Measurements from ENCODE around the gene CDH26. TPM values are rescaled to one million over a fixed set of nuclear protein-coding genes. Genes with fewer than 3 reads are reported as not detected.

Gene CDH26
- total and polyA plus RNA-seq, 2 of the 13 experiments (the other 11 are each of a cell fraction or from before 2014, with no cell fraction given): 0.40 to 1.1 TPM

DNA sequence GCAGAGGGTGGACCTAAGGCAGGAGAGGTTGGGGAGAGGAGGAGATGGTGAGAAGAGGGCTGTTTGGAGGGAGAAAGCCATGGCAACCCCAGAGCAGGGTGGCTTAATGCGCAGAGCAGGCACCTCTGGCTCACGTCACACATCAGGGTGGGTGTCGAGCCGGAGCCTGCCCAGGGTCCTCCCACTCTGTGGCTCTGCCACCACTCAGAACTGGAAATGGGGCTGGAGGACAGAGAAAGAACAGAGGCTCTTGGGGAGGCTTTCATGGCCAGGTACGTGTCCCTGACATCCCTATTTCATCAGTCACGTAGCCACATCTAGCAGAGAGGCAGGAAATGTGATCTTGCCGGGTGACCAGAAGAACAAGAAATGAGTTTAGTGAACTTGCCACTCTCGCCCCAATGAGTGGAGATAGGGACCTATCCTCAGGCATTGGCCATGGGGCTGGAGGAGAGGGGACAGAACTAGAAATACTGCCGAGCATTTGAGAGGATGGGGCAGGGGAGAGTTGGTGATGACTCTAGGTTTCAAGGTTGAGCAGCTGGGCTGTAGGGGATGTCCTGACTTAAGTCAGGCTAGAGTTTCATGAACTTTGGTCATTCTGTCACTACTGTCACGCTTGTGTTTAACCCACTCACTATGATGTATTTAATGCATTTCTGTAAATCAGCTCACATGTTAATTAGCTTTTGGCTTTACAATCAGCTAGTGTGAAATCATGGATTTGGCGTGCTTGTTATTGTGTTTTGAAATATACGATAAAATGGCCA, 52.7 kb downstream of the CDH26 start:
- CTCF ChIA-PET (ENCODE audit: low intra/inter-chr PET ratio, low total read pairs): no interaction called here
- TF ChIP-seq, protein P1, sequence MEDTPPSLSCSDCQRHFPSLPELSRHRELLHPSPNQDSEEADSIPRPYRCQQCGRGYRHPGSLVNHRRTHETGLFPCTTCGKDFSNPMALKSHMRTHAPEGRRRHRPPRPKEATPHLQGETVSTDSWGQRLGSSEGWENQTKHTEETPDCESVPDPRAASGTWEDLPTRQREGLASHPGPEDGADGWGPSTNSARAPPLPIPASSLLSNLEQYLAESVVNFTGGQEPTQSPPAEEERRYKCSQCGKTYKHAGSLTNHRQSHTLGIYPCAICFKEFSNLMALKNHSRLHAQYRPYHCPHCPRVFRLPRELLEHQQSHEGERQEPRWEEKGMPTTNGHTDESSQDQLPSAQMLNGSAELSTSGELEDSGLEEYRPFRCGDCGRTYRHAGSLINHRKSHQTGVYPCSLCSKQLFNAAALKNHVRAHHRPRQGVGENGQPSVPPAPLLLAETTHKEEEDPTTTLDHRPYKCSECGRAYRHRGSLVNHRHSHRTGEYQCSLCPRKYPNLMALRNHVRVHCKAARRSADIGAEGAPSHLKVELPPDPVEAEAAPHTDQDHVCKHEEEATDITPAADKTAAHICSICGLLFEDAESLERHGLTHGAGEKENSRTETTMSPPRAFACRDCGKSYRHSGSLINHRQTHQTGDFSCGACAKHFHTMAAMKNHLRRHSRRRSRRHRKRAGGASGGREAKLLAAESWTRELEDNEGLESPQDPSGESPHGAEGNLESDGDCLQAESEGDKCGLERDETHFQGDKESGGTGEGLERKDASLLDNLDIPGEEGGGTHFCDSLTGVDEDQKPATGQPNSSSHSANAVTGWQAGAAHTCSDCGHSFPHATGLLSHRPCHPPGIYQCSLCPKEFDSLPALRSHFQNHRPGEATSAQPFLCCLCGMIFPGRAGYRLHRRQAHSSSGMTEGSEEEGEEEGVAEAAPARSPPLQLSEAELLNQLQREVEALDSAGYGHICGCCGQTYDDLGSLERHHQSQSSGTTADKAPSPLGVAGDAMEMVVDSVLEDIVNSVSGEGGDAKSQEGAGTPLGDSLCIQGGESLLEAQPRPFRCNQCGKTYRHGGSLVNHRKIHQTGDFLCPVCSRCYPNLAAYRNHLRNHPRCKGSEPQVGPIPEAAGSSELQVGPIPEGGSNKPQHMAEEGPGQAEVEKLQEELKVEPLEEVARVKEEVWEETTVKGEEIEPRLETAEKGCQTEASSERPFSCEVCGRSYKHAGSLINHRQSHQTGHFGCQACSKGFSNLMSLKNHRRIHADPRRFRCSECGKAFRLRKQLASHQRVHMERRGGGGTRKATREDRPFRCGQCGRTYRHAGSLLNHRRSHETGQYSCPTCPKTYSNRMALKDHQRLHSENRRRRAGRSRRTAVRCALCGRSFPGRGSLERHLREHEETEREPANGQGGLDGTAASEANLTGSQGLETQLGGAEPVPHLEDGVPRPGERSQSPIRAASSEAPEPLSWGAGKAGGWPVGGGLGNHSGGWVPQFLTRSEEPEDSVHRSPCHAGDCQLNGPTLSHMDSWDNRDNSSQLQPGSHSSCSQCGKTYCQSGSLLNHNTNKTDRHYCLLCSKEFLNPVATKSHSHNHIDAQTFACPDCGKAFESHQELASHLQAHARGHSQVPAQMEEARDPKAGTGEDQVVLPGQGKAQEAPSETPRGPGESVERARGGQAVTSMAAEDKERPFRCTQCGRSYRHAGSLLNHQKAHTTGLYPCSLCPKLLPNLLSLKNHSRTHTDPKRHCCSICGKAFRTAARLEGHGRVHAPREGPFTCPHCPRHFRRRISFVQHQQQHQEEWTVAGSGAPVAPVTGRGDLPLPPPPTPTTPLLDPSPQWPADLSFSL (CRISPR knock-in tag; IDR thresholded peaks at IDR 0.05): no peak
- TF ChIP-seq TEAD3 (CRISPR knock-in tag; optimal IDR thresholded peaks at IDR 0.05; ENCODE audit: borderline replicate concordance) (no peak), ZNF253 (CRISPR knock-in tag; IDR thresholded peaks at IDR 0.05; ENCODE audit: borderline replicate concordance) (no peak), HMGA1 (CRISPR knock-in tag; conservative IDR thresholded peaks at IDR 0.05) (no peak), ZNF747 (CRISPR knock-in tag; IDR thresholded peaks at IDR 0.05; ENCODE audit: borderline replicate concordance) (no peak), SAP130 (CRISPR knock-in tag; IDR thresholded peaks at IDR 0.05; ENCODE audit: low read depth) (no peak), LCORL (IDR thresholded peaks at IDR 0.05) (no peak), LCORL (CRISPR knock-in tag; IDR thresholded peaks at IDR 0.05) (no peak), ZNF614 (CRISPR knock-in tag; IDR thresholded peaks at IDR 0.05; ENCODE audit: borderline replicate concordance) (no peak), MAF1 (CRISPR knock-in tag; IDR thresholded peaks at IDR 0.05; ENCODE audit: borderline replicate concordance) (no peak), ZNF501 (CRISPR knock-in tag; IDR thresholded peaks at IDR 0.05) (no peak)
- TF ChIP-seq, protein P2, sequence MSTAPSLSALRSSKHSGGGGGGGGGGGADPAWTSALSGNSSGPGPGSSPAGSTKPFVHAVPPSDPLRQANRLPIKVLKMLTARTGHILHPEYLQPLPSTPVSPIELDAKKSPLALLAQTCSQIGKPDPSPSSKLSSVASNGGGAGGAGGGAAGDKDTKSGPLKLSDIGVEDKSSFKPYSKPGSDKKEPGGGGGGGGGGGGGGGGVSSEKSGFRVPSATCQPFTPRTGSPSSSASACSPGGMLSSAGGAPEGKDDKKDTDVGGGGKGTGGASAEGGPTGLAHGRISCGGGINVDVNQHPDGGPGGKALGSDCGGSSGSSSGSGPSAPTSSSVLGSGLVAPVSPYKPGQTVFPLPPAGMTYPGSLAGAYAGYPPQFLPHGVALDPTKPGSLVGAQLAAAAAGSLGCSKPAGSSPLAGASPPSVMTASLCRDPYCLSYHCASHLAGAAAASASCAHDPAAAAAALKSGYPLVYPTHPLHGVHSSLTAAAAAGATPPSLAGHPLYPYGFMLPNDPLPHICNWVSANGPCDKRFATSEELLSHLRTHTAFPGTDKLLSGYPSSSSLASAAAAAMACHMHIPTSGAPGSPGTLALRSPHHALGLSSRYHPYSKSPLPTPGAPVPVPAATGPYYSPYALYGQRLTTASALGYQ (CRISPR knock-in tag; IDR thresholded peaks at IDR 0.05): no peak
- TF ChIP-seq, protein P3, sequence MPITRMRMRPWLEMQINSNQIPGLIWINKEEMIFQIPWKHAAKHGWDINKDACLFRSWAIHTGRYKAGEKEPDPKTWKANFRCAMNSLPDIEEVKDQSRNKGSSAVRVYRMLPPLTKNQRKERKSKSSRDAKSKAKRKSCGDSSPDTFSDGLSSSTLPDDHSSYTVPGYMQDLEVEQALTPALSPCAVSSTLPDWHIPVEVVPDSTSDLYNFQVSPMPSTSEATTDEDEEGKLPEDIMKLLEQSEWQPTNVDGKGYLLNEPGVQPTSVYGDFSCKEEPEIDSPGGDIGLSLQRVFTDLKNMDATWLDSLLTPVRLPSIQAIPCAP (CRISPR knock-in tag; IDR thresholded peaks at IDR 0.05; ENCODE audit: low read depth): no peak
- TF ChIP-seq, protein P4, sequence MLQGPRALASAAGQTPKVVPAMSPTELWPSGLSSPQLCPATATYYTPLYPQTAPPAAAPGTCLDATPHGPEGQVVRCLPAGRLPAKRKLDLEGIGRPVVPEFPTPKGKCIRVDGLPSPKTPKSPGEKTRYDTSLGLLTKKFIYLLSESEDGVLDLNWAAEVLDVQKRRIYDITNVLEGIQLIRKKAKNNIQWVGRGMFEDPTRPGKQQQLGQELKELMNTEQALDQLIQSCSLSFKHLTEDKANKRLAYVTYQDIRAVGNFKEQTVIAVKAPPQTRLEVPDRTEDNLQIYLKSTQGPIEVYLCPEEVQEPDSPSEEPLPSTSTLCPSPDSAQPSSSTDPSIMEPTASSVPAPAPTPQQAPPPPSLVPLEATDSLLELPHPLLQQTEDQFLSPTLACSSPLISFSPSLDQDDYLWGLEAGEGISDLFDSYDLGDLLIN (CRISPR knock-in tag; IDR thresholded peaks at IDR 0.05; ENCODE audit: borderline replicate concordance): no peak

More for the DNA sequence above, 52.7 kb downstream of the CDH26 start:
- Histone ChIP-seq H3K79me2 (ENCODE audit: insufficient read depth, low read length) (no peaks in the 10 kb centered on the region), H3K4me1 (ENCODE audit: insufficient read depth, low read length) (no peaks in the 10 kb centered on the region), H4K20me1 (ENCODE audit: insufficient read depth, low read length) (no peaks in the 10 kb centered on the region), H3K9ac (ENCODE audit: insufficient read depth, low read depth, low read length) (no peak overlapping the region), H3K9me3 (ENCODE audit: low read length) (no peaks in the 10 kb centered on the region), H3K27ac (ENCODE audit: extremely low read length, insufficient read depth, low read length) (no peak overlapping the region), H3K27me3 (ENCODE audit: control insufficient read depth in 1 of 2, insufficient read depth in 2 of 2, low read length in 2 of 2) (peaks cover 0 to 9% of the 10 kb centered on the region in 2 experiments; a peak in 1 of 5 replicates), H3K4me2 (ENCODE audit: low read depth, low read length) (no peak overlapping the region), H3K4me3 (replicated peaks in 1 of 3; ENCODE audit: insufficient read depth in 1 of 3, low read depth in 2 of 3, low read length in 3 of 3) (no peak overlapping the region), H3K36me3 (replicated peaks in 1 of 2; ENCODE audit: control insufficient read depth in 1 of 2, insufficient read depth in 2 of 2, low read length in 2 of 2) (no peaks in the 10 kb centered on the region), H2AFZ (ENCODE audit: low read length) (no peak overlapping the region)
- DNase-seq (ENCODE audit: low spot score): no peak
- POLR2A ChIA-PET: no interaction called here
- 39% methylated on average over 12 of the region's 12 CpGs for WGBS (ENCODE audit: low lambda C conversion rate)
- intact Hi-C loops (cut with micrococcal nuclease; ENCODE audit: unreplicated experiment) (no loop called here), in situ Hi-C loops (cut with HindIII; ENCODE audit: extremely low pct_ligation_motif_present, low pct_unique_long_range_greater_than_20kb) (no loop called here)
- no peak for FAIRE-seq
- no peak; the same call in 1 of the 3 replicates for ATAC-seq
- no TSS peak for BruUV-seq (replicated peaks)

Measured in HepG2 (cell line).